Lower leg skin (tissue), 3 donors: ENCODE data around the gene TSHZ2.

Experiments
- POLR2A ChIP-seq, 2 donors: fragments of 450-650 bp; IDR thresholded peaks; one replicate each; pipeline ENCODE4 v1.6.1; 2016 to 2017; ENCODE audit warnings: antibody characterized with exemption in 2 of 2, mild to moderate bottlenecking in 1 of 2, moderate library complexity in 1 of 2
- TF ChIP-seq, protein P1 (sequence below), 3 donors: fragments of 450-650 bp; IDR thresholded peaks; one replicate each; pipeline ENCODE4 v1.5.1; 2016; ENCODE audit warnings: antibody characterized with exemption in 3 of 3, mild to moderate bottlenecking in 3 of 3, moderate library complexity in 2 of 3

DNA sequence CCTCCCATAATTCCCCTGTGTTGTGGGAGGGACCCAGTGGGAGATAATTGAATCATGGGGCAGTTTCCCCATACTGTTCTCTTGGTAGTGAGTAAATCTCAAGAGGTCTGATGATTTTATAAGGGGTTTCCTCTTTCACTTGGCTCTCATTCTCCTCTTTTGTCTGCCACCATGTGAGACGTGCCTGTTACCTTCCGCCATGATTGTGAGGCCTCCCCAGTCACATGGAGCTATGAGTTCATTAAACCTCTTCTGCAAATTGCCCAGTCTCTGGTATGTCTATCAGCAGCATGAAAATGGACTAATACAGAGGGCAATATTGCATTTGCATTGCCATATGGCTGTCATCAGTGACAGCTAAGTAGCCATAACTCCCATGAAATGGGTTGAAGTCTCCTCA, 558.3 kb downstream of the TSHZ2 start:
- TF ChIP-seq POLR2A (IDR thresholded peaks at IDR 0.05), result no peak
- TF ChIP-seq, protein P1, sequence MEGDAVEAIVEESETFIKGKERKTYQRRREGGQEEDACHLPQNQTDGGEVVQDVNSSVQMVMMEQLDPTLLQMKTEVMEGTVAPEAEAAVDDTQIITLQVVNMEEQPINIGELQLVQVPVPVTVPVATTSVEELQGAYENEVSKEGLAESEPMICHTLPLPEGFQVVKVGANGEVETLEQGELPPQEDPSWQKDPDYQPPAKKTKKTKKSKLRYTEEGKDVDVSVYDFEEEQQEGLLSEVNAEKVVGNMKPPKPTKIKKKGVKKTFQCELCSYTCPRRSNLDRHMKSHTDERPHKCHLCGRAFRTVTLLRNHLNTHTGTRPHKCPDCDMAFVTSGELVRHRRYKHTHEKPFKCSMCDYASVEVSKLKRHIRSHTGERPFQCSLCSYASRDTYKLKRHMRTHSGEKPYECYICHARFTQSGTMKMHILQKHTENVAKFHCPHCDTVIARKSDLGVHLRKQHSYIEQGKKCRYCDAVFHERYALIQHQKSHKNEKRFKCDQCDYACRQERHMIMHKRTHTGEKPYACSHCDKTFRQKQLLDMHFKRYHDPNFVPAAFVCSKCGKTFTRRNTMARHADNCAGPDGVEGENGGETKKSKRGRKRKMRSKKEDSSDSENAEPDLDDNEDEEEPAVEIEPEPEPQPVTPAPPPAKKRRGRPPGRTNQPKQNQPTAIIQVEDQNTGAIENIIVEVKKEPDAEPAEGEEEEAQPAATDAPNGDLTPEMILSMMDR (IDR thresholded peaks at IDR 0.05), result no peak
